ENCODE measurements around the gene CLN3. TPM values are rescaled to one million over a fixed set of nuclear protein-coding genes. Genes with fewer than 3 reads are reported as not detected.

The CLN3 gene
- total RNA-seq, 1 donor from 2014 or later, result 79.9 TPM

GRCh38 chr16:28520672-28521071 is 28.8 kb upstream of the CLN3 start:
- ATAC-seq (no peak), DNase-seq (no peak)
- TF ChIP-seq CTCF (IDR thresholded peaks at IDR 0.05), result no peak
- Histone ChIP-seq H3K4me1 (no peaks in the 10 kb centered on the region), H3K36me3 (no peaks in the 10 kb centered on the region), H3K27ac (no peak overlapping the region), H3K9me3 (no peaks in the 10 kb centered on the region), H3K27me3 (ENCODE audit: low read depth) (no peaks in the 10 kb centered on the region), H3K4me3 (no peak overlapping the region)
- intact Hi-C loops (cut with DNase I), result no loop called here

GRCh38 chr16:28514246-28514645 is 22.4 kb upstream of the CLN3 start:
- Histone ChIP-seq H3K4me3 (no peak overlapping the region), H3K4me1 (no peaks in the 10 kb centered on the region), H3K36me3 (no peaks in the 10 kb centered on the region), H3K9me3 (no peaks in the 10 kb centered on the region), H3K27ac (no peak overlapping the region), H3K27me3 (ENCODE audit: low read depth) (no peaks in the 10 kb centered on the region)
- intact Hi-C loops (cut with DNase I), result no loop called here
- DNase-seq, result no peak
- TF ChIP-seq CTCF (IDR thresholded peaks at IDR 0.05), result no peak
- ATAC-seq, result no peak

GRCh38 chr16:28513484-28514181 is 21.8 kb upstream of the CLN3 start:
- DNase-seq, result no peak
- Histone ChIP-seq H3K9me3 (no peaks in the 10 kb centered on the region), H3K27ac (no peak overlapping the region), H3K27me3 (ENCODE audit: low read depth) (no peaks in the 10 kb centered on the region), H3K4me1 (no peaks in the 10 kb centered on the region), H3K4me3 (no peak overlapping the region), H3K36me3 (no peaks in the 10 kb centered on the region)
- no peak for ATAC-seq
- intact Hi-C loops (cut with DNase I), result no loop called here
- no peak for TF ChIP-seq CTCF (IDR thresholded peaks at IDR 0.05)

GRCh38 chr16:28511801-28512789 is 20.2 kb upstream of the CLN3 start:
- no peak for ATAC-seq
- H3K27me3 ChIP-seq (ENCODE audit: low read depth), result no peaks in the 10 kb centered on the region
- peaks cover 6% of the 10 kb centered on the region for H3K4me1 ChIP-seq

GRCh38 chr16:28511031-28511430 is 19.2 kb upstream of the CLN3 start:
- Histone ChIP-seq H3K27ac (no peak overlapping the region), H3K4me1 (peaks cover 6% of the 10 kb centered on the region), H3K27me3 (ENCODE audit: low read depth) (no peaks in the 10 kb centered on the region), H3K36me3 (no peaks in the 10 kb centered on the region), H3K9me3 (no peaks in the 10 kb centered on the region), H3K4me3 (no peak overlapping the region)
- intact Hi-C loops (cut with DNase I), result no loop called here
- TF ChIP-seq CTCF (IDR thresholded peaks at IDR 0.05), result no peak
- ATAC-seq, result no peak
- DNase-seq, result no peak

More at GRCh38 chr16:28511801-28512789, 20.2 kb upstream of the CLN3 start:
- no peak for DNase-seq
- TF ChIP-seq CTCF (IDR thresholded peaks at IDR 0.05), result no peak
- Histone ChIP-seq H3K9me3 (no peaks in the 10 kb centered on the region), H3K4me3 (no peak overlapping the region), H3K36me3 (no peaks in the 10 kb centered on the region), H3K27ac (no peak overlapping the region)
- intact Hi-C loops (cut with DNase I), result no loop called here
